GM19023 (cell line): ENCODE results near the gene NEDD8.
A peak's percentile ranks its signal among the peaks of the same experiment; 100 is the strongest.
"Not testable (repeated sequence)": the region's sequence is repeated elsewhere in the genome, so short reads cannot be mapped to it uniquely, and the experiment has no call there.

Source experiments
- ATAC-seq: cut with Tn5 transposase; IDR thresholded peaks from one replicate; pipeline ENCODE4 v1.9.1; 2021; ENCODE audit warnings: mild to moderate bottlenecking, moderate library complexity; ENCODE audit not compliant: unreplicated experiment

Gene NEDD8

DNA sequence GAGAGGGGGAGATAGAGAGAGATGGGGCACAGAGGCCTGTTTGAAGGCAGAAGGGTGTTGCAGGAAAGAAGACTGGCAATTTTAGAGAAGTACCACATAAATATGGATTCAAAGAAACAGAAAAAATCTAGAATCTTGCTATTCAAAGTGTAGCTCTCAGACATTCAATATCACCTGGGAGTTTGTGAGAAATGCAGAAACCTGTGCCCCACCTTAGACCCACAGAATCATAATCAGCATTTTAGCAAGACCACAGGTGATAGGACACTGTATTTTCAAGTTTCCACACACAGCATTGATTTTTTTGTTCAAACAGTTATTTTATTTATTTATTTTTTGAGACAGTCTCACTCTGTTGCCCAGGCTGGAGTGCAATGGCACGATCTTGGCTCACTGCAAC lies 3.3 kb downstream of the NEDD8 start:
- ATAC-seq: no peak

DNA sequence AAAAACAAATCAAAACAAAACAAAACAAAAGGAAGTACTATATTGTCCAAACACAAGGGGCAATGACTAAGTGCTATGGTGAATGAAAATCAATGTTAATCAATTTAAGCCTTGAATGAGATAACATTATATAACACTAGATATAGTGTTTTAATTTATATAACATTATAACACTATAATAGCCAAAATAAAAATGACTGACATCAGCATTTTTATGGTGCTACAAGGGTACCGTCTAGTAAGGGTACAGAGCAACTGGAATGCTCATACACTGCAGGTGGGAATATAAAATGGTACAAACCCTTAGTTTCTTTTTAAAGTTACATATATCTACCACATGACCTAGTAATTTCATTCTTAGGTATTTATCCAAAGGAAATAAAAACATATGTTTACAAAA lies 5.7 kb downstream of the NEDD8 start:
- no peak for ATAC-seq

DNA sequence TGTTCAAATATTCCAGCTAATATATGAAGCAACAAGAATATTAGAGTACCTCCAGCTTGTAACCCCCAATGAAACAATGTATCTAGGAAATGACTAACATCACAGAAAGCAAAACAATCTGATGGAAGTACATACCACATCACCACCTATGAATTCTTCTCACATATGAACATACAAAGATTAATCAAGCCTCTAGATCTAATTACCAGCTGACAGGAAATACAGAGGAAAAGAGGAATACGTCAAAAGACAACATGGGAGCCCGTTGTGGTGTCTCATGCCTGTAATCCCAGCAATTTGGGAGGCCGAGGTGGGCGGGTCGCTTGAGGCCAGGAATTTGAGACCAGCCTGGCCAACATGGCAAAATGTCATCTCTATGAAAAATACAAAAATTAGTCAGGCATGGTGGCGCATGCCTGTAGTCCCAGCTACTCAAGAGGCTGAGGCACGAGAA lies 7.5 kb downstream of the NEDD8 start:
- ATAC-seq: no peak

DNA sequence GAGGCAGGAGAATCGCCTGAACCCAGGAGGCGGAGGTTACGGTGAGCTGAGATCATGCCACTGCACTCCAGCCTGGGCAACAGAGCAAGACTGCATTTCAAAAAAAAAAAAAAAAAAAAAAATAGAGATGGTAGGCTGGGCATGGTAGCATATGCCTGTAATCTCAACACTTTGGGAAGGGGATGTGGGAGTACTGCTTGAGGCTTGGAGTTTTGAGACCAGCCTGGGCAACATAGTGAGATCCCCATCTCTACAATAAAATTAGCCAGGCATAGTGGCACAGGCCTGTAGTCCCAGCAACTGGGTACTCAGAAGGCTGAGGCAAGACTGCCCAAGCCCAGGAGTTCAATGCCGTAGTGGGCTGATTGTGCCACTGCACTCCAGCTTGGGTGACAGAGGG lies 9.2 kb downstream of the NEDD8 start:
- not testable (repeated sequence) for ATAC-seq

DNA sequence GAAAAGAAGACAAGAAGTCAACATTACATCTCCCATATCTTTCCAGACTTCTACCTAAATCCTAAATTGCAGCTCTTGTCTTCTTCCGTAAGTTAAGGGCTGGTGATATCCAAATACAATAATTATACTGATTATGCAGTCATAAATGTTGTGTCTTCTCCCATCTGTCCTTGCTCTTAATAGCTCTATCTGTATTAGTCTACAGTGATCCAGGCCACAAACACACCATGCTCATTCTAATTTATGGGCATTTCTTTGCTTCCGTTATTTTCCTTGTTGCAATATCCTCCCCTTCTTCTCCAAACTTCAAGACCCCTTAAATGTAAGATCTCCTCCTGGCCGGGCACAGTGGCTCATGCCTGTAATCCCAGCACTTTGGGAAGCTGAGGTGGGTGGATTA lies 12.6 kb downstream of the NEDD8 start:
- ATAC-seq: no peak

DNA sequence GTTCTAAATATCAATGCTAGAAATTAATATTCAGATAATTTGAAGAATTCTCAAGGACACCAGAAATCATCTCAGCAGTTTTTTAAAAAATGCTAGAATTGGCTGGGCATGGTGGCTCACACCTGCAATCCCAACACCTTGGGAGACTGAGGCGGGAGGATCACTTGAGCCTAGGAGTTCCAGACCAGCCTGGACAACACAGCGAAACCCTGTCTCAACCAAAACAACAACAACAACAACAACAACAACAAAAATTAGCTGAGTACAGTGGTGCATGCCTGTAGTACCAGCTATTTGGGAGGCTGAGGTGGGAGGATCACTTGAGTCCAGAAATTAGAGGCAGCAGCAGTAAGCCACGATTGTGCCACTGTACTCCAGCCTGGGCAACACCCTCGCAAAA lies 13.1 kb downstream of the NEDD8 start:
- ATAC-seq: no peak

DNA sequence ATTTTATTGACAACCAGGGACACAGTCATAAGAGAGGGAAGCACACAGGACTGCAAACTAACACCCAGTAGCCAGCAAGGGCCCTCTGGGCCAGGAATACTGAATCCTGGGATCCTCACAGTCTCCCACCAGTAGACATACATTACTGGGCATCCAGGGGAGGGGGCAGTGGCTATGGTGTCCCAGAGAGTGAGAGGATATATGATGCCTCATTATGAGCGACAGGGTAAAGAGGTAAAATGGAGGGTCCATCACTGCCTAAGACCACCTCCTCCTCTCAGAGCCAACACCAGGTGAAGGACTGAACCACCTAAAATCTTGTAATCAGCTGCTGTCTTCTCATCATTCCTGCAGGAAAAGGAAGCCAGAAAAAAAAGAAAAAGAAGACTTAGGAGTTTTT lies 15.3 kb downstream of the NEDD8 start:
- not testable (repeated sequence) for ATAC-seq

DNA sequence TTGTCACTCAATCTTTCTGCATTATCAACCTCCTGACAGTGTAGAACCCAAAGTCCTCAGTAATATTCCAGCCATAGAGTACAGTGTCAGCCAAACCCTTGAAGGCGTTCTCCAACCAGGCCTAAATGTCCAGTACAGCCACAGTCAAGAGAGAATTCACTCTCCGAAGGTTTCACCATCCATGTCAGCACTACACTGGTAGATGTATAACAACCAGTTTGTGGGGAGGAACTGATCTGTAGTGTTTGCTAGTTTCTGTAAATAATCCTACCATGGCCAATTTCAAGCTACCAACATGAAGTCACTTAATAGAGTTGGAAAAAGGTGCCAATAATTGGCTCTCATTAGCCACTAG lies 15.8 kb downstream of the NEDD8 start:
- no peak for ATAC-seq

DNA sequence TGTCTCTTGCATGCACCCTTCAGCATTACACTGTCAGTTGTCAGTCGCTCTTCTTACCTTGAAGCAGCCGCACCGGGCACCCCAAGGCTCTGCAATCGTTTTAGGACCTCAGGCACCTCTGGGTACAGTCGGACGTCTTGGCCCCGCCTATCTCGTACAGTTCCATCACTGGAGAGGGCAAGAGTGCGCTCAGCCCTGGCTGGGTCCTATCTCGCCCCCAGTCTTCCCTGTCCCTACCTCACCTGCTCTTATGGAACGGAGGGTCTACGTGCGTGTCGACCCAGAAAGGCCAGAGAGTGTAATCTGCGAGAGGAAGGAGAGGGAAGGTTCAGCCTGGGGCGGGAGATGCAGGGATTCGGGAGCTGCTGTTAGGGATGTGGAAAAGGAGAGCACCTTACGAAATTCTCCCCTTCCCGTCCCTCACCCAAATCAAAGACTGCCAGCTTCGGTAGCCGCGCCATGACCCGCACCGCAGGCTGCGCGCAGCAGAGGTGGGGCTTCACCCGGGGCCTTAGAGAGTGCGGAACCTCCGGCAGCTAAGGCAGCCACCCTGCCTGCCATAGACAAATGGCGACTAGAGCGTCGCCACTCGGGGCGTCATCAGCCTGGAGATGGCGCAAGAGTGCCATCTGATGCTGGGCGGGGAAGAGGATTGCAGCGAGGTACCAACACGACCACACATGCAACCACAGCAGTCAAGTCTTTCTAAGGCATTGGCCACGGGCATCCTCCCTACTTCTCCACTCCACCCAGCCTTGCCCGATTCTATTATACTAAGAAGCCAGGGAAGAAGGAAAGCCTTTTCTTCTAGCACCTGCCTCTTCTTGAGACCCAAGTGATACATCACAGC lies 16.4 kb downstream of the NEDD8 start, which contains the start of gene MDP1:
MDP1 (minus strand) TSS at position 572 of the 850 bp plus-strand sequence; CDS start at position 461, 111 bp downstream.
- peak; percentile 72 for ATAC-seq

DNA sequence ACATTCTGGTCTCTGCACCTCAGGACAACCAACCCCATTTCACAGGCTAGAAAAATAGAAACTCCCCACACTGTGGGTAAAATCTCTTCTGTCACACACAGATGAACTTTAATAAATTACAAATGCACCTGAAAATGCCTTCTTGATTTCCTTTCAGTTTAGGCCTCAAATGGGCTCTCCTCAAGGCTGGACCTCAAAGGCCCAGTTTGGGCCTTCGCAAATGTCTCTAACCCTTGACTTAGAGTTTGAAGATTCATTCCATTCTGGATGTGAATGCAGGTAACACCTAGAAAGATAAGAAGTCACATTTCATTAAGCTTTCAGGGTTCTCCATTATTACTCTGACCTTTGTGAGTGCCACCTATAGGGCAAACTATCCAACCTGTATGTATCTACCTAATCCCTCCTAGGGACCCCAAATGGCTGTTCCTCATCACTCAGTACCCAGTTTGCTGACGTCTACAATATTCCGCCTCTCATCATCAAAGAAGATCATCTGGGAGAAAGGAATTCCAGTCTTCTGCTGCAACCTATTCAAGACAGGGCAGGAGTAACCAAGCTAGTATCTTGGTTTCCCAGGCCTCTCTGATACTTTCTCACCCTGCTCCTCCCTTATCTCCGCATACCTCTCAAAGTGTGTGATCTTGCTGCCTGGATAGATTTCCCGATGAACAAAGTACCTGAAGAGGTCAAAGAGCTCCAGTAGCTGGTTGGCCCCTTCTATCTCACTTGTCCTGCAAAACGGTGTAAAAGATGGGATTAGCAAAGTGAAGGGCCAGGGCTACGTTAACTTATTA lies 18.1 kb downstream of the NEDD8 start:
- no peak for ATAC-seq

DNA sequence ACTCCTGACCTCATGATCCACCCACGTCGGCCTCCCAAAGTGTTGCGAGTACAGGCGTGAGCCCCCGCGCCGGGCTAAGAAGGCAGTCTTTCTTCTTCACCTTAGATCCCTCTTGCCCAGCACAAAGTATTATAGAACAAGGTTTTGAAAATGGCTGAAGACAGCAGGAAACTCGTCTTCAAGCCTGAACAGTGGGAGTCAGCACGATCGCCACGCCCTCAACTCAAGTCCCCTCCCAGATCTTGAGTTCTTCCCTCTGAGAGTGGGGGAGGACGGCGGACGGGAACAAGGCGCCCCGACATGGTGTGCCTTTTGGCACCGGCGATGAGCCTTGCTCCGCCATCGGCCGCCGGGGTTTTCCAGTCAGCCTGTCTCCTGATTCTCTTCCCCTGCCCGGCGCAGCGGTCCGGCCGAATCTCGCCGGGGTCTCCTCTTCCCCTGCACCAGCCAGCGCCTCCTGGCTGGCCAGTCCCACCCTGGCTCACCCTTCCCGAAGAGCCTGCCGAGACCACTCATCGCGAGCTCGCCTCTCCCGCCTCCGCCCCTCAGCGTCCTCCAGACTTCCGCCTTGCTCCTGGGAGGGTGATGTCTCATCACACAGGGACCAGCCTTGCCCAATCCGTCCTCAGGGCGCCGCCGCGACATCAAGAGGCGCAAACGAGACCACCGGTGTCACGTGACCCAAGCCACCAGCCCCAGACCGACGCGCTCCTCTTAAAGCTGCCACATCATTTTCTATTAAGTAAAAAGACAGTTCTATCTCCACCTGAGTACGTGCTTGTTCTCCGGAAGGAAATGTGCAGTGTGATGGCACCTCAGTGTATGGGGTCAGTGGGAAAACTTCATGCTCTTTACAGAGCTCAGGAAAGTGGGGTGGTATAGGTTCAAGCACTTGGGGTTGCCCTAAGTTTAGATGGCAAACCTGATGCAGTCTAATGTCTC lies 19.0 kb downstream of the NEDD8 start, which contains the start of gene CHMP4A:
CHMP4A (minus strand) TSS at position 565 of the 942 bp plus-strand sequence; CDS start at position 516, 49 bp downstream.
- peak; percentile 74 for ATAC-seq

DNA sequence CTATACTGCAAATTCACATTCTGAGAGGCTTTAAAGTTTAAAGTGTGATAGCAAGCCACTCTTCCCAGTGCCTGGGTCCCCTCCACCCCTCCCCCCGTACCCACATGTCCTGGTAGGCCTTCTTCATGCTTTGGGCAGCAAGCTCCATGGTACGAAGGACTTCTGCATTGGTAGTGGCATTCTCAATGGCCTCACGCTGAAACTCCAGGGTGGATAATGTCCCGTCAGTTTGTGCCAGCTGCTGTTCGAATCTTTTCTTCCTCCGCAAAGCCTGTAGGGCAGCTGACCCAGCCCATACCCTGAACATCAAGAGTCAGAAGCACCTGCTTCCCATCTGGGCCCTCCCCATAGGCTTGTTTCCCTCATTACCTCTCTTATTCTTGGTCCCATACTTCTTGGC lies 20.9 kb downstream of the NEDD8 start:
- no peak for ATAC-seq

DNA sequence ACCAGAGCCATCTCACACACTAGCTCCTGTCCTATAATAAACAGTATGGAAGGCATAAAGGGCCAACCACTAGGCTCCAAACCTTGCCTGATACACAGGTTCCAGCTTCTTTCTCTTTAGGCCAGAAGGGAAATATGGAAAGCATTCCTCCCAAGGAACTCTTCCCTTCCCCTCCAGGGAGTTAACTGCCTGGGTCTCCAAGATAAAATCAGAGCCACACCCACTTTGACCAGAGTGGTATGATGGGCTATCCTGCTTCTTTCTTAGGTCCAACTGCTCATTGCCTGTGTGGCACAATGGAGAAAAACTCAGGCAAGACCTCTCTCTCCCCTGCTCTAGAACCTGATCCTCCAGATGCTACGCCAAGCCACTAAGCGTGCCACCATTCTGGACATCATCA lies 24.5 kb downstream of the NEDD8 start:
- ATAC-seq: no peak

DNA sequence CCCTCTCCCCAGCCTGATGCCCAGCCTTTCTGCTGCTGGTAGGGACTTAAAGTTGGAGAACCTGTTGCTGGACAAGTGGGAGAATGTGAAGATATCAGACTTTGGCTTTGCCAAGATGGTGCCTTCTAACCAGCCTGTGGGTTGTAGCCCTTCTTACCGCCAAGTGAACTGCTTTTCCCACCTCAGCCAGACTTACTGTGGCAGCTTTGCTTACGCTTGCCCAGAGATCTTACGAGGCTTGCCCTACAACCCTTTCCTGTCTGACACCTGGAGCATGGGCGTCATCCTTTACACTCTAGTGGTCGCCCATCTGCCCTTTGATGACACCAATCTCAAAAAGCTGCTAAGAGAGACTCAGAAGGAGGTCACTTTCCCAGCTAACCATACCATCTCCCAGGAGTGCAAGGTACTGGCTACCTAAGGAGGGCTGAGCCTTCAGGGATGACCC lies 25.0 kb downstream of the NEDD8 start:
- no peak for ATAC-seq

DNA sequence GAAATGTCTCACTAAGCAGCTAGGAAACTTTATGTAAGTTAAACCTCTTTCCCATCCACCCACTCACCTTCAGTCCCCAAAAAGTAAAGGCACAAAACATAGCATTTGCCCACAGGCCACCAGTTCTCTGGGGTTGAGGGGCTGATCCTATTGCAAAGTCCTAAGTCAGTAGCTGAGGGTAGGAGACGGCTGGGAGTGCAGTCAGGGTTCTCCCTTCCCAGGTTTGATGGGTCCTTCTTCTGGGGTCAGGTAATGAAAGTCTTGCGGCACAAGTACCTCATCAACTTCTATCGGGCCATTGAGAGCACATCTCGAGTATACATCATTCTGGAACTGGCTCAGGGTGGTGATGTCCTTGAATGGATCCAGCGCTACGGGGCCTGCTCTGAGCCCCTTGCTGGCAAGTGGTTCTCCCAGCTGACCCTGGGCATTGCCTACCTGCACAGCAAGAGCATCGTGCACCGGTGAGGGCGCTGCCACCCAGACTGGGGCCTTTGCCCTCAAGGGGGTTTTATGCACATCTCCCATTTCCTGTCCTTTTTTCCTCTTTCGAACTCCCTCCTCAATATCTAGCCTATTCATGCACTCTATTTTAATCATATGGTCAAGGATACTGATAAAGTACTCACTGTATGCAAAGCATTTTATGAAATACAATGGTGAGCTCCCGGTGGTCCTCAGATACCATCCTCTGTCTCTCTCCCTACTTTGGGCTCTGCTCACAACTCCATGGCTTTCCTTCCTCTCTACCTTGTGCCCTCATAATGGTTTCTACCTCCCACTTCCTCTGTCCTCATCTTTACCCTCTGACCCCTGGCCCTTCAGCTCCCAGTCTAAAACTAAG lies 25.7 kb downstream of the NEDD8 start:
- ATAC-seq: no peak

DNA sequence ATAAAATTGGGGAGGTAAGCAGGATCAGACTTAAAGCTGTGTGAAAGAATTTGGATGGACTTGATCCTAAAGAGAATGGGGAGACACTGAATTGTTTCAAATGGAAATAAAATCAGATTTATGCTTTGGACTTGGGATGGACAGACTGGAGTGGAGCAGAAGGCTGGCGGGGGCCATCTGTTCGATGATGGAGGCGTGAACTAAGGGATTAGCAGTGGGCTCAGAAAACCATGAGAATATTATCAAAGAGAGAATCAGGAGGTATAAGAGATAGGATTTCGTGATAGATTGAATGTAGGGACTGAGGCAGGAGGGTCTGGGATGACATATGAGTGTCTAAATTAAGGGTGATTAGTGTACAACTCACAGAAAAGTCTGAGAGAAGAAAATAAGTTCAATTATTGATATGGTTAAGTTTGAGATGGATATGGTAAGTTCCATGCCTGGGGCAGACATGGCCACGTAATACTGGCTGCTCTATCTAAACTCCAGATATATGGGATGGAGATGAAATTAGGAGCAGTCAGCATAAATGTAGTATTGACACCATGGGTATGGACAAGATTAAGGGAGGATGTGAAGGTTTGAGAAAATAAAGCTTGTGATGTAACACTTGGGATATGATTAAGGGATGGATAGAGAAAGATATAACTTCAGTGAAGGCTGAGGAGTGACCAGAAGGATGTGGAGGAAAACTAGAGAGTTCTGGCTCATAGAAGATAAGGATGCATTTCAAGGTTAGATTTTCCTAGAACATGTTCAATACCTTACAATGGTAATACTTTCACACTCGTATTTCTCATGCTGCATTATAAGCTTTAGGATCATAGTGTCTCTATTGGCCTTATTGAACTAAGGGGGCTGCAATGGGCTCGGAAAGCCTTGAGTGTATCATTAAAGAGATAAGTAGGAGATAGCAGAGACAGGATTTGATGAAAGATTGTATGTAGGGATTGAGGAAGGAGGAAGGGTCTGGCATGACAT lies 27.7 kb downstream of the NEDD8 start:
- no peak for ATAC-seq

DNA sequence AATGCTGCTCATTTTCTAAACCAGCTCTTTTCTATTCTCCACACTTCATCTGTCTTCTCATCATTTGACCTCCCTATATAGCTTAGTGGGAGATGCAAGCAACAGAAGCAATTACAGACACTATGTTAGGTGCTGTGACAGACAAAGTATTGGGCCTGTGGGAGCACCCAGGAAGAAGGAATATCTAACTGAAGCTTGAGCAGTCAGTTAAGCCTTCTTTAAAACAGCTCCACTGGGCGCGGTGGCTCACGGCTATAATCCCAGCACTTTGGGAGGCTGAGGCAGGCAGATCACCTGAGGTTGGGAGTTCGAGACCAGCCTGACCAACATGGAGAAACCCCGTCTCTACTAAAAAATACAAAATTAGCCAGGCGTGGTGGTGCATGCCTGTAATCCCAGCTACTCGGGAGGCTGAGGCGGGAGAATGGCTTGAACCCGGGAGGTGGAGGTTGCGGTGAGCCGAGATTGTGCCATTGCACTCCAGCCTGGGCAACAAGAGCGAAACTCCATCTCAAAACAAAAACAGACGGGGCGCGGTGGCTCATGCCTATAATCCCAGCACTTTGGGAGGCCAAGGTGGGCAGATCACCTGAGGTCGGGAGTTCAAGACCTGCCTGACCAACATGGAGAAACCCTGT lies 28.8 kb downstream of the NEDD8 start:
- not testable (repeated sequence) for ATAC-seq

DNA sequence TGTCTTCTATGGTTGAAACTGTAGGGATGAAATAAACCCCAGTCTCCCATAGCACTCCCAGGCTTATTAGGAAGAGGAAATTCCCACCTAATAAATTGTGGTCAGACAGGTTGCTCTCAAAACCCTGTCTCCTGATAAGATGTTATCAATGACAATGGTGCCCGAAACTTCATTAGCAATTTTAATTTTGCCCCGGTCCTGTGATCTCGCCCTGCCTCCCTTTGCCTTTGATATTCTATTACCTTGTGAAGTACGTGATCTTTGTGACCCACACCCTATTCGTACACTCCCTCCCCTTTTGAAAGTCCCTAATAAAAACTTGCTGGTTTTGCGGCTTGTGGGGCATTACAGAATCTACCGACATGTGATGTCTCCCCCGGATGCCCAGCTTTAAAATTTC lies 29.6 kb downstream of the NEDD8 start:
- not testable (repeated sequence) for ATAC-seq
